Cardiac septum (tissue), 1 donor: ENCODE measurements around the gene PPP1R15B. TPM values are rescaled to one million over a fixed set of nuclear protein-coding genes. Genes with fewer than 3 reads are reported as not detected.

ENCODE experiments used
- DNase-seq: peaks from one replicate; pipeline ENCODE4 v3.0.0-alpha.2; 2020; ENCODE audit warnings: low spot score
- intact Hi-C: fragments of 100-400 bp; cut with DNase I; formaldehyde crosslinking; loops from one replicate; pipeline ENCODE4 v1.14.0; 2022
- total RNA-seq: library from RNA; stranded (reverse); fragmentation: NEBNext Ultra II Directional; extraction: Animal tissue kit (Norgen Biotek cat#: 25700); gene quantifications from one replicate; pipeline ENCODE4 v1.2.1, GENCODE V29; 2021
- donor health status: DM: no; HTN: no; CAD: no.

The PPP1R15B gene
- total RNA-seq, 1 donor from 2014 or later: 21.2 TPM

DNA sequence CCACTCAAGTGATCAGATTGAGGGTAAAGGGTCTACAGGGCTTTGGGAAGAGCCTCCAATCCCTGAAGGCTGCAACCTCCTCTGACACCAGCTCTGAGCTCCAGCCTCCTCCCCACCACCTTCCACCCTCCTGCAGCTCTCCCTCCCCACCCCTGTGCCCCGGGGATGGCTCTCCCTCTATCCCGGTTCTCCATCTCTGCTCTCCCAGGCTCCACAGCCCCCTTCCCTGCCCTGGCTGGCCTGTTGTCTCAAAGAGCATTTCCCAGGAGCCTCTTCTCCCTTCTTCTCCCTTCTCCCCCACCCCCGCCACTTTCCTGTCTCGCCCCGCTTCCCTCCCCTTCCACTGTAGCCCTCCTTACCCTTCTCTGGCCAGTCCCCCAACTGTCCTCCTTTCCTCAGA is 53.0 kb downstream of the PPP1R15B start:
- DNase-seq: no peak
- intact Hi-C loops: no loop called here

DNA sequence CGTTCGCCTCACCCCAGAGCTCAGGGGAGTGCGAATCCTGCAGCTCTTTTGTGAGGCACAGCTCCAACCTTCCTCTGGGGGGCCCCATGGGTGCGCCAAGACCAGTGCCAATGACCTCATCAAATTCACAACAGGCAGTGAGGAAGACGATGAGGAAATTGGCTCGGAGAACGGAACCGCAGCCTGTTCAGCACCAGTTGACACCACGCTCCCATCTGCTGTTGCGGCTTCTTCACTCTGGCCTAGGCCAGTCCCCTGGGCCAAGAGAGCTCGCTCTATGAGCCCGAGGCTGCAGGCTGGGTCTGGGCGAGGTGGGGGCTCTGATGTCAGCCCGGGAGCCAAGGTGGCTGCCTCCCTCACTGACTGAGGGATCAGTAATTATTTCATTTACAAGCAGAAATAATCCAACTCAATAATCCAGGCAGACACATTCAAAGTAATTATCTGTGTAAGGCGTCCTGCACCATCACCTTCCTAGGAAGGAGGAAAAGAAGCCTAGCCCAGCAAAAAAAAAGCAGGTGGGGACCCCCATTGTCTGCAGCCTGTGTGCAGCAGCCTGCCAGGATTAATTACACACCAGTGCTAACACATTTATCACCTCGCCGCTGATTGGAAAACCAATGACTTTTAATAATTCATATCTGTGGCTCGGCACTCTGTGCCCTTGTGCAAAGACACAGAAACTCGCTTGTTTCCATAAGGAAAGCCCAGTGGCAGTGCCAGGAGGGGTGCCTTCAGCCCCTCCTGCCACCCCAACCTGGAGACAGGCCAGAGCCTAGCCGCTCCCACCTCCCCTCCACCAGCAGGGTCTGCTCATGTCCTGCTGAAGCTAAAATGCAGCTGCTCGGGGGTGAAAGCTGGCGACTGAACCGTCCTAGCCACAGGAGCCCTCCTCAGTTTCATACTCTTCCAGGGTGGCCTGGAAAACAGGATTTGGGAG is 53.8 kb downstream of the PPP1R15B start:
- intact Hi-C loops: no loop called here

DNA sequence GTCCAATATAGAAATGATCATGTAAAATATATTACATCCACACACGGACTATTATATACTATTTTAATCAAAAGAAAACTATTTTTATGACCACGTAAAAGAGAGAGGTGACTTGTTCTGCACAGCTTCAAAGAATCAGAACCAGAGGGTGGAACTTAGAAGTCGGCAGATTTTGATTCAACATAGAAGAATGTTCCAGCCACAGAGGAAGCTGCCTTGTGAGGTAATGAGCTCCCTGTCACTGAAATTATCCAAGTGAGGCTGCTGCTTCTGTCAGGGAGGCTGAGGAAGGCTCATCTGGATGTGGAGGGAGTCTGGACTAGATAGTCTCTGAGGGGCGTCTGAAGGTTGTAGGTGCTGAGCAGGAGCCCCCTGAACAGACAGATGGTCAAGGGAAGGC is 54.6 kb downstream of the PPP1R15B start:
- DNase-seq: no peak
- intact Hi-C loops: no loop called here

More for the DNA sequence above, 53.8 kb downstream of the PPP1R15B start:
- no peak for DNase-seq

DNA sequence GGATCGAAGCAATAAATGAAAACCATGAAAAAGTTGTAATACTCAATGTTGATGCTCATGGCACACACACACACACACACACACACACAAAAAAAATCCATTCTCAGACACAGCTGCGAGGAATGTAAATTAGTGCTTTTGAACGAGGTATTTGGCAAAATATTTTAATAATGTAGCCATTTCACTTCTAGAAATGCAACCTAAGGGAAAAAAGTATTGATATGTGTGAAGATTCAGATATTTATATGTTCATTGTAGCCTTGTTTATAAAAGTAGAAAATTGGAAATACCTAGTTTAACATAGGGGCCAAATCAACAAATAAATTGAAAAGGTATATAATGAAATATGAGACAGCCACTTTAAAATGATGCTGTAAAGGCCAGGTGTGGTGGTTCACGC is 55.7 kb downstream of the PPP1R15B start:
- intact Hi-C loops: no loop called here
- DNase-seq: no peak

DNA sequence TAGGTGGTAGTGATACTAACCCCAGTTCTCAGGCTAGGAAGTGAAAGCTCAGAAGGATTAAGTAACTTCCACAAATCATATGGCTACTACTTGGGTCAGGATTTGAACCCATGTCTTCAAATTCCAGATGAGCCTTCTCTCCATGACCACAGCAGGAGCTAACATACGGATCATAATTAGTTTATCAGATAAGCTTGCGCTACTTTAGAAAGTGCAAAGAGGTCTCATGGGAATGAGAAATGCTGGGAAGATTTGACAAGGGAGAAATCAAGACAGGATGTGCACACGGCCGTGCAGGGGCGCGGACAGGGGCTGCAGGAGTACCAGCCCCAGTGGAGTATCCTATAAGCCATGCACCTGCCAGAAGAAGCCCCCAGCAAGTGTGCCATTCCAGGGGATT is 57.0 kb downstream of the PPP1R15B start:
- intact Hi-C loops: no loop called here
- no peak for DNase-seq

Other genes with a start within 250 kb of the PPP1R15B start
- gene REN, start 245.5 kb downstream of the PPP1R15B start, total RNA-seq: not detected
- not detected for gene KISS1, start 215.3 kb downstream of the PPP1R15B start, total RNA-seq
- gene GOLT1A, start 197.8 kb downstream of the PPP1R15B start, total RNA-seq: not detected
- 27.9 TPM for gene PLEKHA6, start 51.9 kb downstream of the PPP1R15B start, total RNA-seq
- 28.8 TPM for gene PIK3C2B, start 83.0 kb upstream of the PPP1R15B start, total RNA-seq
- 59.2 TPM for gene MDM4, start 104.6 kb upstream of the PPP1R15B start, total RNA-seq